ENCODE data around the gene FHOD3.

FHOD3 gene

GRCh38 chr18:36322734-36323133, 25.2 kb downstream of the FHOD3 start:
- DNase-seq (ENCODE audit: low read depth in 2 of 2): no peak

DNA sequence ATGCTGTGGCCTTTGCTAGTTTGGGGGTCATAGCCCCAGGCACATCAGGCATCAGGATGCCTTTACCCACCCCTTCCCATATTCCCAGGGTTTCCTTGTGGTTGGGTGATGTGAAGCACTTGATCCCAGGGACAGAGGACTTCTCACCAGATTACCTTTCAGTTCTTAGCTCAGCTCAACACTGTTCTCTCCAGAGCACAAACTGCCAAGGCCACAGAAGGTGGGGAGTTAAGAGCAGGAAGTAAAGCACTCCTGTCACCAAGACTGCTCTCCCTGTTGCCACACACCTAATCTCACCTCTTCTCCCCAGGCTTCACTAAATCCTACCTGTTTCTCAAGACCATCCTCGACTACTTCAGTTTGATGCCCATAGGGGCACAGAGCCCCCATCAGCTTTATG, 25.9 kb downstream of the FHOD3 start:
- no peak for DNase-seq (ENCODE audit: low read depth in 2 of 2)

- no peak for DNase-seq (ENCODE audit: low read depth in 2 of 2)
Measured at GRCh38 chr18:36325846-36326245, 28.3 kb downstream of the FHOD3 start.

- no peak for DNase-seq (ENCODE audit: low read depth in 2 of 2)
Measured at GRCh38 chr18:36326771-36327170, 29.3 kb downstream of the FHOD3 start.

DNA sequence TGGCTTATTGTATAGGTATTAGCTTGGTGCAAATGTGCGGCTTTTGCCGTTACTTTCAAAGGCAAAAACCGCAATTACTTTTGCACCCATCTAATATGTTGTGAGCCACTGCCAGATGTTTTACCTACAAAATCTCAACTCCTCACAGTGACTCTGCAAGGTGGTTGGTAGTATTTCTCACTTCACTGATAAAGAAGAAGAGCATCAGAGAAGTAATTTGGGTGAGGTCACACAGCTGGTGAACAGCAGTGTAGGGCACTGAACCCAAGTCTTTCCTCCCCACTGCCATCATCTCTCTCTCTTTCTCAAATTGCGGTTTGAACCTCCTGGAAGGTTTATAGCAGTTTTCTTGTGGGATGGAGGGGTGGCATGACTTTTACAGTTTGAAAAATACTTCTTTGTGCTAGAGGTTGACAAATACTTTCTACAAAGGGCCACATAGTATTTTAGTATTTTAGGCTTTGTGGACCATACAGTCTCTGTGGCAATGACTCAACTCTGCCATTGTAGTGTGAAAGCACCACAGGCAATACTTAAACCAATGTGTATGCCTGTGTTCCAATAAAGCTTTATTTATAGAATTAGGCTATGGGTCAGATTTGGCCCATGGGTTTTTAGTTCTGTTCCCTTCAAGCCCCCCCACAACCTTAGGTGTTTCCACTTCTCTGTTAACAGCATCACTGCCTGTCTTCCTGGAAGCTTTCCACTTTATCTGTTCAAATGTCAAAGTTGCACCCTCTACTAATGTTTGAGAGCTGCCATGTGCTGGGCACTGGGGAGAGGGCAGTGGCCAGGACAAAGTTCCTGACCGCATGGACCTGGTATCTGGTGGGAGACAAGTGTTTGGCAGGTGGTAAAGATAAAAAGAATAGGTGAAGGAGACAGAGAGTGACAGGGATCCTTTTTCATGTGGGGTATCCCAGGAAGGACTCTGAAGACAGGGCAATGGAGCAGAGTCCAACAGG, 30.1 kb downstream of the FHOD3 start:
- no peak for DNase-seq (ENCODE audit: low read depth in 2 of 2)

DNA sequence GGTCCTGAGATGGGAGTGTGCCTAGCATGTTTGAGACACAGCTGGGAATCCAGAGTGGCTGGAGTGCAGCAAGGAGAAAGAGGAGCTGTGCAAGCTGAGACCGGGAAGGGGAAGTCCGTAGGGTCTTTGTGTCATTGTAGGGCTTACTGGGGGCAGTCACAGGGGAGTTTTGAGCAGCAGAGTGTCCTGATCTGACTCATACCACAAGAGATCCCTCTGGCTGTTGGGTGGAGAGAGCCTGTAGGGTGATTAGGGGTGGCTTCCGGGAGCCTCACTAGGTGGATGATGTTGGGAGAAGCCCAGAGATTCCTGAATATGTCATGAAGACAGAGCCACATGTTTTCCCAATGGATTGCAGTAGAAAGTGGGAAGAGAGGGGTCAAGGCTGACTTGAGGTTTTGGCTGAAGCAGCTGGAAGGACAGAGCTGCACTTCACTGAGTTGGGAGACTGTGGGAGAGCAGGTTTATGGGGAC, 30.9 kb downstream of the FHOD3 start:
- no peak for DNase-seq (ENCODE audit: low read depth in 2 of 2)

DNA sequence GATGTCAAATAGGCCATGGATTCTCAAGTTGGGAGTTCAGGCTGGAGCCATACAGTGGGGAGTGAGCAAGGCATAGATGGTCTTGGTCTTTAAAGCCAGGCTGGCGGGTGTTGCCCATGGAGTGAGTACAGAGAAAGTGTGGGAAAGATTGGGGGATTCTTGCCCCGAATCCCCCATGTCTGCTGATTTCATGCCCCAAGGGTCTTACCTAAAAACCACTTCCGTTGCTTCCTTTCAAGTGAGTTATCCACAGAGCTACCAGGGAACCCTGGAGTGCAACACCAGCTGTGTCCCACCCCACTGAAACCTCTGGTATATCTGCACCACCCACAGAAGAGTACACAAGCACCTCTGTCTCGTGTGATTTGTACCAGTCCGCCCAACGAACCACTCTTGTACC, 31.4 kb downstream of the FHOD3 start:
- no peak for DNase-seq (ENCODE audit: low read depth in 2 of 2)

- no peak for DNase-seq (ENCODE audit: low read depth in 2 of 2)
Measured at GRCh38 chr18:36329684-36330434, 32.3 kb downstream of the FHOD3 start.

- no peak for DNase-seq (ENCODE audit: low read depth in 2 of 2)
Measured at GRCh38 chr18:36330435-36331052, 33.0 kb downstream of the FHOD3 start.

- no peak for DNase-seq (ENCODE audit: low read depth in 2 of 2)
Measured at GRCh38 chr18:36331521-36331971, 34.0 kb downstream of the FHOD3 start.

DNA sequence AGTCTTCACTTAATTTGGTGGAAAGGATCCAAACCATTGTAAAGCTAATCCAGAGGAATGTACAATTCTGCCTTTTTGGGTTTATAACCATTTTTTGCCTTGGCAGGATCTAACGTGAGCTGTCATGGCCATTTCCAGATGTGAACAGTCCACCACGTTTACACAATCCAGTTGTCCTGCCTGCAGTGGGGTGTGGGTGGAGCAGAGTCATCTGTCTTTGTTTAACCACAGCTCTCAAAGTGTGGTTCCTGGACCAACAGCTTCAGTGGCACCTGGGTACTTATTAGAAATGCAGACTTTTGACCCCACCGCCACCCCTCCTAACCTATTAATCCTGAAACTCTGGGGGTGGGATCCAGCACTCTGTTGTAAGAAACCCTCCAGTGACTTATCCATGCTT, 35.9 kb downstream of the FHOD3 start:
- no peak for DNase-seq (ENCODE audit: low read depth in 2 of 2)

DNA sequence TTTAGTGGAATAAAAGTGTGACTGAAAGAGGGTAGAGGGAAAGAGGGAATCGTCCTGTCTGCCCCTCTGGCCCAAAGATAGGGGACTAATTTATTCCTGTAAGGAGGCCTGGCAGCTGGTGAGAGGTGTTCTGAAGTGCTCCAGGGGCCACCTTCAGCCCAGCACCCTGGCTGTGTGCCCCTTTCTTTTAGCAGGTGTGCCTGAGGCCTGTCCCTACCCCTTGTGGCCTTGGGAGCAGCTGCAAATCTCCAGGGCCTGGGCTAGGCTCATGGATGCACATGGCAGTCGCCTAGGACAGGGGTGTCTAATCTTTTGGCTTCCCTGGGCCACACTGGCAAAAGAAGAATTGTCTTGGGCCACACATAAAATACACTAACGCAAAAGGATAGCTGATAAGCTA, 37.3 kb downstream of the FHOD3 start:
- DNase-seq (ENCODE audit: low read depth in 2 of 2): no peak

- no peak for DNase-seq (ENCODE audit: low read depth in 2 of 2)
Measured at GRCh38 chr18:36335476-36336279, 38.2 kb downstream of the FHOD3 start.

DNA sequence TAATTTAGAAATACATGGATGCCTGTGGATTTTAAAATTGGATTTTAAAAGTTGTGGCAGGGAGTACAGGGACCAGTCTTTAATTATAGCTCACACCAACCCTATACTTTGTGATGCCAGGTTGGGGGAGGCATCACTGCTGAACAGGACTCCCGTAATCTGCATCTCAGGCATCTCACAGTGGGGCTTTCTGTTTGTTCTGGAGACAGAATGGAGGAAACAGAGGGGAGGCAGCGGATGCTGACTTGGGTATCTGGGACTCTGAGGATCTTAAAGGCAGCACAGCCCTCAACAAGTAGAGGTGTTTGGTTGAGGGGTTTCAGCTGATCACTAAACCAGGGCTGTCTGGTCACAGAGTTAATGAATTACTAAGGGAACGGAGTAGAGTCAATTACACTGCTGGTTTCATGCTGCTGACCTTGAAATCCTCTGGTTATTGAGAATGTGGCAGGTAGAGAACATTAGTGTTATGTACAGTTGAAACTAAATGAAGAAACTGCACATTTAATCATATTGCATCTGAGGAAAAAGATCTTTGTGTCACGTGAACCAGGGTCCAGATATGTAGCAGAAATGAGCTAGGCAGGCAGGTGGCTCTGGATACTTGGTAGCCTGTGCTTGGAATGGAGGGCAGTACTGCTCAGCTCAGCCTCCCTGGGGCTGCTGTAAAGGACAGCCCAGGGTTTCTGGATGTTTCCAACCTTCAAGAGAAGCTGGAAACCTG, 40.3 kb downstream of the FHOD3 start:
- no peak for DNase-seq (ENCODE audit: low read depth in 2 of 2)

- no peak for DNase-seq (ENCODE audit: low read depth in 2 of 2)
Measured at GRCh38 chr18:36338403-36338933, 41.0 kb downstream of the FHOD3 start.

- DNase-seq (ENCODE audit: low read depth in 2 of 2): no peak
Measured at GRCh38 chr18:36340246-36340645, 42.7 kb downstream of the FHOD3 start.

GRCh38 chr18:36341944-36342343, 44.4 kb downstream of the FHOD3 start:
- DNase-seq (ENCODE audit: low read depth in 2 of 2): no peak

GRCh38 chr18:36348331-36348730, 50.8 kb downstream of the FHOD3 start:
- DNase-seq (ENCODE audit: low read depth in 2 of 2): no peak

- DNase-seq (ENCODE audit: low read depth in 2 of 2): no peak
Measured at GRCh38 chr18:36348971-36349417, 51.5 kb downstream of the FHOD3 start.

DNA sequence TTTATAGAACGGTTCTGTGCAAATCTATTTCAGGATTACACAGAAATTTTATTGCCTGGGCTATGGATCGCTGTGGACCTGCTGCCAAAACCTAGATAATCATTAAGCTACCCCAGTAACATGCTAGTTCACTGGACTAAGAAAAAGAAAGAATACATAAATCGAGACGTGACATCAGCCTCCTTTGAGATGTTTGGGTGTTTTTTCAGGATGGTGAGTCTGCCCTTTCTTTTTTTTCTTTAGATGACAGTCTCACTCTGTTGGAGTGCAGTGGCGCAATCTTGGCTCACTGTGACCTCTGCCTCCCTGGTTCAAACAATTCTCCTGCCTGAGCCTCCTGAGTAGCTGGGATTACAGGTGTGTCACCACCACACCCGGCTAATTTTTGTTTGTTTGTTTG, 52.0 kb downstream of the FHOD3 start:
- DNase-seq (ENCODE audit: low read depth in 2 of 2): no peak

Data from stimulated activated CD4-positive, alpha-beta T cell treated with anti-CD3 and anti-CD28 coated beads, Interleukin-4, amount 100 ng/mL, for 48 hours (primary cell).